Sigmoid colon (tissue), 7 donors: ENCODE data around the gene SKP2. TPM values are rescaled to one million over a fixed set of nuclear protein-coding genes. Genes with fewer than 3 reads are reported as not detected.
"Not testable (repeated sequence)": the region's sequence is repeated elsewhere in the genome, so short reads cannot be mapped to it uniquely, and the experiment has no call there.

ENCODE experiments used
- DNase-seq: peaks from one replicate; pipeline ENCODE4 v3.0.0-alpha.2; 2019
- H3K27ac ChIP-seq, 4 donors: fragments of 200-600 bp; sonication (generic); one replicate each; pipeline ENCODE4 v1.5.1; 2016 to 2019; ENCODE audit warnings: mild to moderate bottlenecking in 1 of 4
- H3K27me3 ChIP-seq, 3 donors: fragments of 200-600 bp; sonication (generic); one replicate each; pipeline ENCODE4 v1.5.1; 2019; ENCODE audit warnings: mild to moderate bottlenecking in 1 of 3
- H3K36me3 ChIP-seq, 4 donors: fragments of 200-600 bp; sonication (generic); one replicate each; pipeline ENCODE4 v1.5.1; 2016 to 2019
- H3K4me1 ChIP-seq, 4 donors: fragments of 200-600 bp; sonication (generic); one replicate each; pipeline ENCODE4 v1.5.1; 2017 to 2019
- H3K4me3 ChIP-seq, 4 donors: fragments of 200-600 bp; sonication (generic); one replicate each; pipeline ENCODE4 v1.5.1; 2017 to 2019; ENCODE audit warnings: mild to moderate bottlenecking in 2 of 4, moderate library complexity in 1 of 4
- H3K9me3 ChIP-seq, 4 donors: fragments of 200-600 bp in 3 of 4; sonication (generic) in 3 of 4; one replicate each; pipeline versions ENCODE4 v1.5.1 to v1.6.1; 2013 to 2019
- EP300 ChIP-seq, 4 donors: sonication (generic); formaldehyde crosslinking; IDR thresholded peaks; one replicate each; pipeline ENCODE4 v1.6.1; 2017; ENCODE audit warnings: antibody characterized with exemption in 4 of 4
- POLR2A ChIP-seq, 2 donors: fragments of 450-650 bp; IDR thresholded peaks; one replicate each; pipeline ENCODE4 v1.6.1; 2016; ENCODE audit warnings: antibody characterized with exemption in 2 of 2, mild to moderate bottlenecking in 2 of 2, moderate library complexity in 2 of 2
- POLR2AphosphoS5 ChIP-seq, 4 donors: sonication (generic); formaldehyde crosslinking; IDR thresholded peaks; one replicate each; pipeline ENCODE4 v1.6.1; 2017; ENCODE audit warnings: antibody characterized with exemption in 4 of 4
- WGBS, 2 donors: extraction: QIAGEN DNeasy Blood & Tissue Kit; methylation state at CpG; one replicate each; pipeline ENCODE4 v1.1.7; 2013; 5-methylcytosine and 5-hydroxymethylcytosine counted together
- intact Hi-C: fragments of 100-400 bp; cut with DNase I; formaldehyde crosslinking; loops from one replicate; pipeline ENCODE4 v1.15.1; 2023
- polyA plus RNA-seq, 3 donors: library from polyadenylated mRNA; stranded (reverse); fragments of 200-250 nt; gene quantifications; one replicate each; pipeline ENCODE4 v1.2.3, GENCODE V29; 2013
- total RNA-seq, 4 donors: library from RNA; depleted of rRNA; stranded (reverse); fragments of >200 nt; gene quantifications; one replicate each; pipeline ENCODE4 v1.1.0, GENCODE V29; 2016
- TF ChIP-seq, protein P1 (sequence below), 4 experiments: fragments of 450-650 bp in 3 of 4; fragments of 200-600 bp in 1 of 4; IDR thresholded peaks; one replicate each; pipeline ENCODE4 v1.5.1; 2016 to 2019; ENCODE audit warnings: antibody characterized with exemption in 4 of 4, mild to moderate bottlenecking in 3 of 4, moderate library complexity in 2 of 4
- donor health status: healthy with polysubstance abuse.
- donor health status: Bipolar disorder and iron deficiency.
- donor health status: healthy.

Gene SKP2
- total and polyA plus RNA-seq, 7 donors, result 2.4 to 9.6 (median 7.0) TPM

DNA sequence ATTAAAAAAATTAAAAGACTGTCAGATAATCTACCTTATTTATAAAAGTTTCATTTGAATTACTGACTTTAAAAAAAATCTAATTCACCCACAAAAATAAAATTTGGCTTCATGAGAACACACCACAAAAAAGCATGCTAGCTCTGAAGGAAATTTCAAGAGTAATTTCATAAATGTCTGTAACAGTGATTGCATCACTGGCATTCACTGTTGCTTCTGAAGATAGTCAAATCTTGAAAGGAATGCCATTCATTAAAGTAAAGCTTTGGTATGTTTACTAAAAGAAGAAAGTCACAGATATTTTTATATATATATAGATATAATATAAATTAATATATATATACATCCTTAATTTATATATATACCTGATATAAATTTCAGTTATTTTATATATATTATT is 46.4 kb downstream of the SKP2 start:
- no peak for DNase-seq
- TF ChIP-seq EP300 (IDR thresholded peaks at IDR 0.05) (no peak), POLR2A (IDR thresholded peaks at IDR 0.05) (no peak), POLR2AphosphoS5 (IDR thresholded peaks at IDR 0.05) (no peak)
- TF ChIP-seq, protein P1, sequence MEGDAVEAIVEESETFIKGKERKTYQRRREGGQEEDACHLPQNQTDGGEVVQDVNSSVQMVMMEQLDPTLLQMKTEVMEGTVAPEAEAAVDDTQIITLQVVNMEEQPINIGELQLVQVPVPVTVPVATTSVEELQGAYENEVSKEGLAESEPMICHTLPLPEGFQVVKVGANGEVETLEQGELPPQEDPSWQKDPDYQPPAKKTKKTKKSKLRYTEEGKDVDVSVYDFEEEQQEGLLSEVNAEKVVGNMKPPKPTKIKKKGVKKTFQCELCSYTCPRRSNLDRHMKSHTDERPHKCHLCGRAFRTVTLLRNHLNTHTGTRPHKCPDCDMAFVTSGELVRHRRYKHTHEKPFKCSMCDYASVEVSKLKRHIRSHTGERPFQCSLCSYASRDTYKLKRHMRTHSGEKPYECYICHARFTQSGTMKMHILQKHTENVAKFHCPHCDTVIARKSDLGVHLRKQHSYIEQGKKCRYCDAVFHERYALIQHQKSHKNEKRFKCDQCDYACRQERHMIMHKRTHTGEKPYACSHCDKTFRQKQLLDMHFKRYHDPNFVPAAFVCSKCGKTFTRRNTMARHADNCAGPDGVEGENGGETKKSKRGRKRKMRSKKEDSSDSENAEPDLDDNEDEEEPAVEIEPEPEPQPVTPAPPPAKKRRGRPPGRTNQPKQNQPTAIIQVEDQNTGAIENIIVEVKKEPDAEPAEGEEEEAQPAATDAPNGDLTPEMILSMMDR (IDR thresholded peaks at IDR 0.05), result no peak
- H3K27me3 ChIP-seq, result no peaks in the 10 kb centered on the region
- H3K4me1 ChIP-seq, result no peaks in the 10 kb centered on the region
- no peaks in the 10 kb centered on the region for H3K9me3 ChIP-seq
- intact Hi-C loops, result no loop called here
- peaks cover 0 to 91% (median 15%) of the 10 kb centered on the region in 4 donors for H3K36me3 ChIP-seq
- no peak overlapping the region for H3K27ac ChIP-seq
- no peak overlapping the region for H3K4me3 ChIP-seq

DNA sequence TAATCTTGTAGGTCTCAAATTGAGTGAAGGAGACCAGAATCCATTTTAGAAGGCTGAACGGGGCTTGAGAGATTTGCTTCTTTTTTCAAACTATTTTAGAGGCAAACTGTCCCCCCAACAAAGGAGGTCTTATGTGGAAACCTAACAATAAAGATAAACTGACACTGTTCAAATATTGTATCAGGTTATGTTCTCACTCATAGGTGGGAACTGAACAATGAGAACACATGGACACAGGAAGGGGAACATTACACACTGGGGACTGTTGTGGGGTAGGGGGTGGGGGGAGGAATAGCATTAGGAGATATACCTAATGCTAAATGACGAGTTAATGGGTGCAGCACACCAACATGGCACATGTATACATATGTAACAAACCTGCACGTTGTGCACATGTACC is 46.9 kb downstream of the SKP2 start:
- not testable (repeated sequence) for H3K27ac ChIP-seq, H3K4me3 ChIP-seq, H3K9me3 ChIP-seq

DNA sequence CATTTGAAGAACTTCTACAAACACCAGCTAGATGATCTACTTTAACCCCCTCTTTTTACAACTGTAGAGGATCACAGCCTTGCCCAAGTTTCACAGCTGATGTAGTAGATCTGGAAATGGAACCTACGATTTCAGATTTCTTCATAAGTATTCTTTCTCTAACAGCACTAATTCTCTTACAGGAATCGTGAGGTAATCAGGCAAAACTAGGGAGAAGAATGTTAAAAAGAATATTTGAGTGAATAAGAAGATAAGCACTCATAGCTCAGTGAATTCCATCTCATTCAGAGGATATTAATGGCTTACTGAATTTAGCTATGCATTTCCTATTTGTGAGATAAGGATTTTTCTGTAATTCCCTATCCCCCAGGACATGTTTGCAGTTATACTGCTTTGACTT is 47.7 kb downstream of the SKP2 start:
- Histone ChIP-seq H3K27ac (no peak overlapping the region), H3K4me3 (no peak overlapping the region), H3K4me1 (no peaks in the 10 kb centered on the region), H3K36me3 (peaks cover 0 to 88% (median 15%) of the 10 kb centered on the region in 4 donors), H3K27me3 (no peaks in the 10 kb centered on the region), H3K9me3 (no peaks in the 10 kb centered on the region)
- intact Hi-C loops, result no loop called here
- no peak for DNase-seq
- 91 to 94% methylated on average over 2 of the region's 2 CpGs for WGBS, 2 donors
- TF ChIP-seq, protein P1 (IDR thresholded peaks at IDR 0.05), result no peak
- TF ChIP-seq POLR2AphosphoS5 (IDR thresholded peaks at IDR 0.05) (no peak), EP300 (IDR thresholded peaks at IDR 0.05) (no peak), POLR2A (IDR thresholded peaks at IDR 0.05) (no peak)

More for the DNA sequence above, 46.9 kb downstream of the SKP2 start:
- WGBS, 2 donors, result 48 to 94% methylated on average over 2 to 3 of the region's 3 CpGs
- H3K36me3 ChIP-seq, result peaks cover 0 to 93% (median 15%) of the 10 kb centered on the region in 4 donors
- H3K27me3 ChIP-seq, intact Hi-C loops, H3K4me1 ChIP-seq, DNase-seq: not testable (repeated sequence)

DNA sequence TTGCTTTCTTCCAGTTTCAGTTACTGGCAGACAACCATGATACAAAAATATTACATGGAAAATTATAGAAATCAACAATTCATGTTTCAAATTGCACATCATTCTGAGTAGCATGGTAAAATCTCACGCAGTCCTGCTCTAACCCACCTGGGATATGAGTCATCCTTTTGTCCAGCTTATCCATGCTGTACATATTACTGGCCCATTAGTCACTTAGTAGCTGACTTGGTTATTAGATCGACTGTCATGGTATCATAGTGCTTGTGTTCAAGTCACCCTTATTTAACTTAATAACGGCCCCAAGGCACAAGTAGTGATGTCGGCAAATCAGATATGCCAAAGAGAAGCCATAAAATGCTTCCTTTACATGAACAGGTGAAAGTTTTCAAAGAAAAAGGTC is 48.6 kb downstream of the SKP2 start:
- Histone ChIP-seq H3K27ac (no peak overlapping the region), H3K4me3 (no peak overlapping the region), H3K36me3 (peaks cover 0 to 87% (median 17%) of the 10 kb centered on the region in 4 donors), H3K9me3 (no peaks in the 10 kb centered on the region), H3K27me3 (no peaks in the 10 kb centered on the region), H3K4me1 (no peaks in the 10 kb centered on the region)
- no peak for DNase-seq
- intact Hi-C loops, result no loop called here
- 90 to 93% methylated on average over 4 of the region's 4 CpGs for WGBS, 2 donors
- TF ChIP-seq POLR2AphosphoS5 (IDR thresholded peaks at IDR 0.05) (no peak), EP300 (IDR thresholded peaks at IDR 0.05) (no peak), POLR2A (IDR thresholded peaks at IDR 0.05) (no peak)
- TF ChIP-seq, protein P1 (IDR thresholded peaks at IDR 0.05), result no peak

DNA sequence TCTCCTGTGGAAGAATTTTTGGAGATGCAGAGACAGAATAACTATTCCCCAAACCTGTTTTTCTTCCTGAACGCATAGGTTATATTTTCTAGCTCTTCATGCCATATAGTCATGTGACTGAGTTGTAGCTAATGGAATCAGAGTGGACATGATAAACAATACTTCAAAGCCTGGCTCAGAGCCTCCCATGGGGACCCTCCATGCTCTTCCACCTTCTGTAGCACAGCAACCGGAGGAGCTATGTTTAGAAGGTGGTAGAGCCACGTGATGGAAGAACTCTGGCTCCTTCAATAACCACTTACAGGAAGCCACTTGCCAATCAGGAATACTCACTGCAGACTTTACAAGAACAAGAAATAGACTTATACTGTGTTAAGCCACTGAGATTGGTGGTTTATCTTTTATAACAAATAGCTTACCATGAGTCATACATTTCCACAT is 50.6 kb downstream of the SKP2 start:
- H3K27me3 ChIP-seq, result no peaks in the 10 kb centered on the region
- no peak for DNase-seq
- no peaks in the 10 kb centered on the region for H3K9me3 ChIP-seq
- no peaks in the 10 kb centered on the region for H3K4me1 ChIP-seq
- peaks cover 0 to 87% (median 13%) of the 10 kb centered on the region in 4 donors for H3K36me3 ChIP-seq
- 69 to 71% methylated on average over 3 of the region's 3 CpGs for WGBS, 2 donors
- TF ChIP-seq POLR2A (IDR thresholded peaks at IDR 0.05) (no peak), POLR2AphosphoS5 (IDR thresholded peaks at IDR 0.05) (no peak), EP300 (IDR thresholded peaks at IDR 0.05) (no peak)
- TF ChIP-seq, protein P1 (IDR thresholded peaks at IDR 0.05), result no peak
- H3K4me3 ChIP-seq, result no peak overlapping the region
- intact Hi-C loops, result no loop called here
- no peak overlapping the region for H3K27ac ChIP-seq
